GM18499 (cell line): ENCODE results near the gene SNAPC2.

Experiments
- ATAC-seq: cut with Tn5 transposase; IDR thresholded peaks from one replicate; pipeline ENCODE4 v1.9.1; 2021; ENCODE audit warnings: moderate number of reproducible peaks; ENCODE audit not compliant: insufficient read depth, unreplicated experiment

SNAPC2 gene, protein sequence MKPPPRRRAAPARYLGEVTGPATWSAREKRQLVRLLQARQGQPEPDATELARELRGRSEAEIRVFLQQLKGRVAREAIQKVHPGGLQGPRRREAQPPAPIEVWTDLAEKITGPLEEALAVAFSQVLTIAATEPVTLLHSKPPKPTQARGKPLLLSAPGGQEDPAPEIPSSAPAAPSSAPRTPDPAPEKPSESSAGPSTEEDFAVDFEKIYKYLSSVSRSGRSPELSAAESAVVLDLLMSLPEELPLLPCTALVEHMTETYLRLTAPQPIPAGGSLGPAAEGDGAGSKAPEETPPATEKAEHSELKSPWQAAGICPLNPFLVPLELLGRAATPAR

DNA sequence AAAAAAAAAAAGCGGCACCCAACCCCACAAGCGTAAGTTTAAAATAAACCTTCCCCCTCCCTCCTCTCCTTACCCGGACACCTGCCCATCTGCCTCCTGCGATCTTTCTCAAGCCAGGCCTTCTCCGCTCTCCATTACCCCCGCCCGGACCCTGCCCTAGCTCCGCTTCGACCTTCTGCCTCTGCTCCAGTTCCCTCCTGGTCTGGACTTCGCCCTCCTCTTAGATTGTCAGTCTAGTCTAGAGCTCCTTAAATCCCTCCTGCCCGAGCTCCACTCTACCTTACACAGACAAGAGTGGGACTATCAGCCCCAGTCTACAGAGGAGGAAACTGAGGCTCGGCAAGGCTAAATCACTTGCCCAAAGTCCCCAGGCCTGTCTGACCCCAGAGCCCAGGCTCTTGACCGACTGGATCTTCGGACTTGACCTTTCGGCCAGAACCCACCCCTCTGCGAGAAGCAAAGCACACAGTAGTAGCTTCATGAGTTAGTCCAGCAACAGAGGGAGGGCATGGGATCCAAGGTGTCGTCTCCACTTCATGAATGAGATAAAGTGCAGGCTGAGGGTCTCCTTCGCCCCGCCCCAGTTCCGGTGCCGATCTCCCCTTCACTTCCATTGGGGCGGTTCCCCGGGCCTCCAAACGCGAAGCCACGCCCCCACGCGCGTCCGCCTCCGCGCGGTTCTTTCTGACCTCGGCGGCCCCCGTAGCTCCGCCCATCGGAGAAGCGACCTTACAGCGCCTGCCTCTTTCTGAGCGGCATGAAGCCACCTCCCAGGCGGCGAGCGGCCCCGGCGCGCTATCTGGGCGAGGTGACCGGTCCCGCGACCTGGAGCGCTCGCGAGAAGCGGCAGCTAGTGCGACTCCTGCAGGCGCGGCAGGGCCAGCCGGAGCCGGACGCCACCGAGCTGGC, at the start of gene SNAPC2:
SNAPC2 (plus strand) TSS at position 729 of the 909 bp plus-strand sequence; CDS start at position 758, 29 bp downstream.
- peak; percentile 42 for ATAC-seq

DNA sequence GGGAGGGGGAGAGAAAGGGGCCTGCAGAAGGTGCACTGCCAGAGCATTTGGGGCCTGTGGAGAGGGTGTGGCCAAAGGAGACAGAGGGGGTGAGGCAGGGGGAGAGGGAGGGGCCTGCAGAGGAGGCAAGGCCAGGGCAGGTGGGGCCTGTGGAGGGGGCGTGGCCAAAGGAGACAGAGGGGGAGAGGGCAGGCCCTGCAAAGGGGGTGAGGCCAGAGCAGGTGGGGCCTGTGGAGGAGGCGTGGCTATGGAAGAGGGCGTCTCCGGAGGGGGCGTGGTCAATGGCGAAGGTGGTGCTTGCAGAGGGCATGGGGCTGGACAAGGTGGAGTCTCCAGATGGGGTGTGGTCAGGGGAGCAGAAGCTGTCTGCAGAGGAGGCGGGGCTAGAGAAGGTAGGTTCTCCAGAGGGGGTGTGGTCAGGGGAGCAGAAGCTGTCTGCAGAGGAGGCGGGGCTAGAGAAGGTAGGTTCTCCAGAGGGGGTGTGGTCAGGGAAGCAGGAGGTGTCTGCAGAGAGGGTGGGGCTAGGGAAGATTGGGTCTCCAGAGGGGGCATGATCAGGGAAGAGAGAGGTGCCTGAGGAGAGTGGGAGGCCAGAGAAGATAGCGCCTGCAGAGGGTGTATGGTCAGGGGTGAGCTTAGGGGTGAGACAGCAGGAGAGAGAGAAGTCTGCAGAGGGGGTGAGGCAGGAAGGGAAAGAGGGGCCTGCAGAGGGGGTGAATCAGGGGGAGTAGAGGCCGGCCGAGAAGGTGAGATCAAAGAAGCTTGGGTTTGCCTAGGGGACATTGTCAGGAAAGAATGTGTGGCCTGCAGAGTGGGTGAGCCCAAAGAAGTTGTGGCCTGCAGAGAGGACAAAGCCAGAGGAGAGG, 49.3 kb upstream of the SNAPC2 start:
- ATAC-seq, result no peak

DNA sequence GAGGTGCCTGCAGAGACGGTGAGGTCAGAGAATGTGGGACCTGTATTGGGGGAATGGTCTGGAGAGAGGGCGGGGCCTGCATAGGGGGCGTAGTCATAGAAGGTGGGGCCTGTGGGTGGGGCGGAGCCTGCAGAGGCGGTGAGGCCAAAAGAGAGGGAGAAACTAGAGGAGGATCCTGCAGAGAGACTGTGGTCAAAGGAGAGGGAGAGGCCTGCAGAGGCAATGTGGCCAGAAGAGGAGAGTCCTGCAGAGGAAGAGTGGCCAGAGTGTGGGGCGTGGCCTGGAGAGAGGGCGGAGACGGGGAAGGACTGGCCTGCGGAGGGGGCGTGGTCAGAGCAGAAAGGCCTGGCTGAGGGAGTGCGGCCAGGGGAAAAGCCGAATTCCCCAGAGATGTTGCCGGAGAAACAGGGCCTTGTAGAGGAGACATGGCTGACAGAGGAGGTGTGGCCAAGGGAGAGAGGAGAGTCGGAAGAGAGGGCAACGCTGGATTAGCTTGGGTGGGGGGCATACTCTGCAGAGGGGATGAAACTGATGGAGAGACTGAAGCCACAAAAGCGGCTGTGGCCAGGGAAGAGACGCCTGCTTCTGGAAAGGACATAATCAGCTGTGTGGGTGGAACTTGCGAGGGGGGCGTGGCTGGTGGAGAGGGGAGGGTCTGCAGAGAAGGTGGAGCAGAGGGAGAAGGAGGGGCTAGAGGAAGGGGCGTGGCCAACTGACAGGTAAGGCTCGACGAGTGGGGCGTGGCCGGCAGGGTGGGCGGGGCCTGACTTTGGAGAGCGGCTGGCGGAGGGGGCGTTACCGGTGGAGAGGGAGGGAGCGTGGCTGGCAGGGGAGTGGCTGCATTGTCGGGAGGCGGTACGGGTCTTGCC, 48.5 kb upstream of the SNAPC2 start:
- ATAC-seq, result no peak

DNA sequence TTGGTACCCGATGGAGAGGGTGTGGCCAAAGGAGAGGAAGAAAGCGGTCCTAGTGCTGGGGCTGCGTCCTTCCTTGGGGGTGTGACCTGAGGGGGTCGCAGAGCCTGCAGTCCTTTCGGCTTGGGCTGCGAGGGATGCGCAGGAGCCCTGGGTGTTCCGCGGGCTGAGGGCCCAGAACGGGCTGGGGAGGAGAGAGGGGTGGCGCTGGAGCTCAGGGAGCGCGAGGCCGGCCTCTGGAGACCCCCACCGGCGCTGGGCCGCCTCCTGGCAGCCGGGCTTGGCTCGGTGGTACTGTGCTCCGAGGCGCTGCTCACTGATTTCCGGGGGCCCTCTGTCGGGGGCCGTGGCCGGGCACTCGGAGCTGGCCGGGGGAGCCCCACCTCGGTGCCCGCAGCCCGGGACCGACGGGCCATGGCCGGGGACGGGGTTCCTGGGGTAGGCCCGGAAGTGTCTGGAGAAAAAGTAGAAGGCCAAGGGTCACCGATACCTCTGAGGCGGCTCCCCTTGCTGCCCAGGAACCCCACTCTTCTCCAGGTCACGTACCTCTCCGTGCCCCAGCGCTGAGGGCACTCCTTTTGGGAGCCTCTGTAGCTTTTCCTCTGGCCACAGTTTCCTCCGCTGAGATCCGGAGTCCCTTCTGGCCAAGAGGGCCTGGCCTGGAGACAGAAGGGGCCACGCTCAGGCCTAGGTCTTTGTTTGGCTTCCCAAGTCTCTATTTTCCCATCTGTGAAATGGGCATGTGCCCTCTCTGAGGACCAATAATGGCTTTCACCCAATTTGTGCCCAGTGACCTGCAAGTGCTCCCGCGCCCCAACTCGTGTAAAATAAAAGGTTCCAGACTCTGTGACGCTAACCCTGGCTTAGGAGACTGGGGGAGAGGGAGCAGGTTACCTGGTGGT, 47.6 kb upstream of the SNAPC2 start:
- ATAC-seq, result no peak

DNA sequence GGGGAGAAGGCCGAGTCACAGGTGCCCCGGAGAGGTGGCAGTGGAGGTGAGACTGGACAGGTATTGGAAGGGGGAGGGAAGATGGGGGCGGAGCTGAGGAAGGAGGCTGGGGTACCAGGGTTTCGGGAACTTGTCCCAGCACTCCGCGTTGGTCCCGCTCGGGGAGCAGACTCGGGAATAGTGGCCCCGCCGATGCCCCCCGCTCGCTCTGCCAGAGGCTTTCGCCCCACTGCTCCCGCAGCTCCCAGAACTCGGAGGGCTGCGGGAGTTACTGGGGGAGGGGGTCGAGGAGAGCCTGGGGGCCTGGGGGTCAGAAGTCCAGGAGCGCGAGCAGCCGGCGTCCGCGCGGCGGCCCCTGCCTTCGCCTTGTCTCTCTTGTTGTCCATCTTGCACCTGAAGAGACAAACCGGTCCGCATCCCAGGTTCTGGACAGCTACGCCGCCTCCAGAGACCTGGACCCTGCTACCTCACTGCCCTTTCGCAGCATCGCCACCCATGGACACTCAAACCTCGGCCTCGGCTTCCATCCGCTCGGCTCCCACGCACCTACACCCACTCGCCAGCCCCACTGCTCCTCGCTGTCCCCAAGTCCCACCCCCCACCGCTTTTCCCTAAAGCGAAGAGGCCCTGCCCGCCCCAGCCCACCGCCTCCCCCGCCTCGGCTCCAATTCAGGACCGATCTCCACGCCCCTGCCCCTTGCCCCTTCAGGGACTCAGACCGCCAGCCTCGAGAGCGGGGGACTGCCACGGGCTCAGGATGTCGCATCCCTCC, 46.6 kb upstream of the SNAPC2 start:
- ATAC-seq, result no peak

DNA sequence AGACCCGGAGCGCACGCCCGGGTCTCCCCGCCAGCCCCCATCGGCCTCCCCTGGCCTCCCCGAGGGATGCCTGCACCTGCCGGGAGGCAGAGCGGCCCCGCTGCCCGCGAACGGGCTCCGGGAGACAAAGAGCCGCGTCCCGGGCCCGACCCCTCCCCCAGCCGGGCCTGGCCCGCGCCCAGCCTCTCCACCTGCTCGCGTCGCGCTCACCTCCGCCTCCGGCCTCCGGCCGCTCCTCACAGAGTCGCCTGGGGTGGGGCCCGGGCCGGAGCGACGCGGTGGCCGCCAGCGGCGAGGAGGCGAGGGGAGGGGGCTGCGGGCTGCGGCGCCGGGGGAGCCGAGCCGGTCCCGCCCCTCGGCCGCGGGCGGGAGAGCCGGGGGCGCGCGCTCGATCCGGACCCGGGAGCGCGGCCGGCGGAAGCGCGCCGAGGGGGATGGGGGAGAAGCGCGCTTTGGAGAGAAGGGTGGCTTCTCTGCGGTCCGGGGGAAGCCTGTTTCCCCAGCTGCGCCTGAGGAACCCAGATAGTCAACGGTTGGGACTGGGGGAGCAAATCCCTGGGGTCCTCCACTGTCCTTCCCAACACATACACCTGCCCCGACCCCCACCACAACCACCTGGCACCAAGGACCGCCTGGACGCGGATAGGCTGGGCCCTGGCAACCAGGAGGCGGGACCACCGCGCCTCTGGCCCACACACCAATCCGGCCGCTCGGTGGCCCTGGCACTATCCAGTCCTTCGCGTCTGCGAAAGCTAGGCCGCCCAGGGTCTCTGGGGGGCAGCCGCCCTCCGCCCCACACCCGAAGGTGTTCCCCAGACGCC, 45.9 kb upstream of the SNAPC2 start, which contains the start of gene PRR36:
PRR36 (minus strand) TSS at position 315 of the 821 bp plus-strand sequence. CDS start 701 bp downstream, outside the sequence.
- ATAC-seq, result no peak

DNA sequence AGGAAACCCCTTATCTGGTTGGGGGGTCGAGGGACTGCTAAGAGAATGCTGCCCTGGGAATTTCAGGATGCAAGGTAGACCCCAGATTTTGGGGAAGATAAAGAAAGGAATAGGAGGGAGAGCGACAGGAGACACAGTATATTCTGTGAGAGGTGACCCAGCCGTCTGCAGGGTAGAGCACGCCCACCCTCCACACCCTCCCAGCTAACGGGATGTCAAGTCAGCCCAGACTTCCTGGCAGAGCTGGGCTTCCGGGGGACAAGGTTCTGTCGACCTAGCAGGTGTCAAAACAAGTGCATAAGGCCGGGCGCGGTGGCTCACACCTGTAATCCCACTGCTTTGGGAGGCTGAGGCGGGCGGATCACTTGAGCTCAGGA, 45.3 kb upstream of the SNAPC2 start:
- ATAC-seq, result no peak

DNA sequence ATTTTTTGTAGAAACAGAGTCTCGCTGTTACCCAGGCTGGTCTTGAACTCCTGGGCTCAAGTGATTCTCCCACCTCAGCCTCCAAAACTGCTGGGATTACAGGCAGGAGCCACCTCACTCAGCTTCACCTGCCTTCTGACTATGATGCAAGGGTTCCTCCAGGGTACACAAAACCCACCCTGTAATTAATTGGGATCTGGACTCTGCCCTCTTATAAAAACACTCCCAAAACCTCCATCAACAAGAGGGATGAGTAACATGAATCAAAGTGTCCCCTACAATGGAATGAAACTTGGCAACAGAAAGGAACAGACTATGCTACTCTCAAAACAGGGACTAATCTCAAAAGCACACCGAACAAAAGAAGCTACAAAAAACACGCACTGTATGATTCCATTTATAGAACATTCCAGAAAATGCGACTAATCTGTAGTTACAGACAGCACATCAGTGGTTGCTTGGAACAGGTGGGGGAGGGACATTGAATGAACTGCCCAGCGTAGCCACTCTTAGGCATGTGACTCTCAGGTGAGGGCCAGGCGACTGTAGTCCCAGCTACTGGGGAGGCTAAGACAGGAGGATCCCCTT, 42.8 kb upstream of the SNAPC2 start:
- no peak for ATAC-seq

DNA sequence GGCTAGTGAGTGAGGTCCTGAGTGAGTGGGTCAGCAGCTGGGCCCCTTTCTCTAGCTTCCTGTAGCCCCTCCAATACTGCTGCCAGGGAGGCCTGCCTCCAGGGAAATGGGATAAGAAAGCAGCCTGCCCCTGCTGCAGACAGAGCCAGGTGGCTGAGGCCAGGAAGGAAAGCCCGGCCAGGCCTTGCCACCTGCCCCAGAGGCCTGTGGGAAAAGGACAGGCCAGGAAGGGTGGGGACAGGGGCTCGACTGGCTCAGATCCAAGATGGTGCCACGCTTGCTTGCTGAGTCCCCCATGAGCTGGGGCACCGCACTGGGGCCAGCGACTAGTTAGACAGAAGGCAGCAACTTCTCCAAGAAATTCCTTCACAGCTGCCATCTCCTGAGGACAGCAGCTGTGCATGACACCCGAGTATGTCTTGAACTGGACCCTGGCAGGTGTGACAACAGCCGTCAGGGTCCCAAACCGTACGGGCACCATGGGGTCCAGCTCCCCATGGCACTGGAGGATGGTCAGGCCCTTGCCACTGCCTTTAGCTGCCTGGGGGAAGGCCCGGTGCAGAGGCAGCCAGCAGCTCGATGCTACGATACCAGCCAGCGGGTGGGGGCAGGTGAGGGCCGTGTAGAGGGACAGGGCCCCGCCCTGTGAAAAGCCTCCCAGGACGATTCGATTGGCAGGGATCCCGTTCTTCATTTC, 40.9 kb upstream of the SNAPC2 start:
- no peak for ATAC-seq

DNA sequence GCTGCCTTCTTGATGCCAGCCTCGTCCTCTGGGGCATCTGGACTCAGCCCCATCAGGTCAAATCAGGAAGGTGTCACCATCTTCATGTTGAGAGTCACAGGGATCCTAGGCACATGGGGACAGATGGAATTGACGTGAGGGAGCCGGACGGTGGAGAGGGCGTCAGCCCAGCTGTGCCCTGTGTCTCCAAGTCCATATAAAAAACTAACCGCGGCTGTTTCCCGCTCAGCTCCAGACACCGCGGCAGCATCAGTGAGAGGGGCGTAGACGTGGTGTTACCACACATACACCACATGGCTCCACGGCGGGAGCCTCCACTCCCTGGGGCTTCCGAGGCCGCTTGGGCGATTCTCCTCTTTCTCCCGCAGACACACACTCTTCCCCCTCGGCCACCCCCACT, 40.3 kb upstream of the SNAPC2 start:
- ATAC-seq, result no peak

DNA sequence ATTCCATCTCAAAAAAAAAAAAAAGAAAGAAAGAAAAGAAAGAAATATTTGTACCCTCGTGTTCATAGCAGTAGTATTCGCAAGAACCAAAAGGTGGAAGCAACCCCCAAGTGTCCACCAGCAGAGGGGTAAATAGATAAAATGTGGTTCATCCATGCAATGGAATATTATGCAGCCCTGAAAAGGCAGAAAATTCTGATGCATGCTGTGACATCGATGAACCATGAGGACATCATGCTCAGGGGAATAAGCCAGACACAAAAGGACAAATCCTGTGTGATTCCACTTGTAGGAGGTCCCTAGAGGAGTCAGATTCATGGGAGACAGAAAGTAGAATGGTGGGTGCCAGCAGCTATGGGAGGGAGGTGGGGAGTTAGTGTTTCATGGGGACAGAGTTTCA, 38.2 kb upstream of the SNAPC2 start:
- no peak for ATAC-seq

DNA sequence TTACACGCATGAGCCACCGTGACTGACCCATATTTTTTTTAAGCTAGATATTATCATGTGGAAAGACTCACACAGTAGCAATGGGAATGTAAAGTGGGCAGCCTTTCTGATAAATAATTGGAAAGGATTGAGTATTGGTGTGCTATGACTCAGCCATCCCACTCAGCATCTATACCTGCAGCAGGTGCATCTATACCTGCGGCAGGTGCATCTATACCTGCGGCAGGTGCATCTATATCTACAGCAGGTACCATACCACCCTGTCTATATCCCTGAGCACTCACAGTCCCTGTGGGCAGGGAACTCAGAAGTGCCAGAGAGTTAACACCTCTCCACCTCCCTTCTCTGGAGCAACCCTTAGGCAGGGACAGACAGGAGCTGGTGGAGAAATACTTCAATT, 37.0 kb upstream of the SNAPC2 start:
- ATAC-seq, result no peak

DNA sequence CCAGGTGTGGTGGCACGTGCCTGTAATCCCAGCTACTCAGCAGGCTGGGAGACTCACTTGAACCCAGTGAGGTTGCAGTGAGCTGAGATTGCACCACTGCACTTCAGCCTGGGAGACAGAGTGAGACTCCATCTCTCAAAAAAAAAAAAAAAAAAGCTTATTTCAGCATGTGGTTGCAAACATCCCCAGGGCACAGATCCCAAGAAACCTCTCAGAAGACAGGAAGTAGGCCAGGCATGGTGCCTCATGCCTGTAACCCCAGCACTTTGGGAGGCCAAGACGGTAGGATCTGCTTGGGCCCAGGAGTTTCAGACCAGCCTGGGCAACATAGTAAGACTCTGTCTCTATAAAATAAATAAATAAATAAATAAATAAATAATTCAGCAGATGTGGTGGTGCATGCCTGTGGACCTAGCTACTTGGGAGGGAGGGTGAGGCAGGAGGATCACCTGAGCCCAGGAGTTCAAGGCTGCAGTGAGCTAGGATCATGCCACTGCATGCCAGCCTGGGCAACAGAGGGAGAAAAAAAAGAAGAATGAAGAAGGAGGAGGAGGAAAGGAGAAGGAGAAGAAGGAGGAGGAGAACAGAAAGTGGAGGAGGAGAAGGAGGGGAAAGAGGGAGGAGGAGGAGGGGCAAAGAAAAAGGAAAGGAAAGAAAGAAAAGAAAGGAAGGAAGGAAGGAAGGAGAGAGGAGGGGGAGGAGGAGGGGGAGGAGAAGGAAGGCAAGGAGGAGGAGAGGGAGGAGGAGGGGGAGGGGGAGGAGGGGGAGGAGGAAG, 36.2 kb upstream of the SNAPC2 start:
- ATAC-seq, result no peak

DNA sequence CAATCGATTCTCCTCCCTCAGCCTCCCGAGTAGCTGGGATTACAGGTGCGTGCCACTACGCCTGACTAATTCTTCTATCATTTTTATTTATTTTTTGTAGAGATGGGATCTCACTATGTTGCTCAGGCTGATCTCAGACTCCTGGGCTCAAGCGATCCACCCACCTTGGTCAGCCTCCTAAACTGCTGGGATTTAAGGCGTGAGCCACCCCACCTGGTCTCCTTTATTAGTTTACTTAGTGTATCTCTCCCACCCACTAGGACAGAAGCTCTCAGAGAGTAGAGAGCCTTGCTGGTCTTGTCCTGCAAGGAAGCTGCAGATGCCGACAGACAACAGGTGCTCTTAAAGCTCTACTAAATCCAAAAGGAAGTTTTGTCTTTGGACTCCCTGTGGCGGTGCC, 34.3 kb upstream of the SNAPC2 start:
- no peak for ATAC-seq

DNA sequence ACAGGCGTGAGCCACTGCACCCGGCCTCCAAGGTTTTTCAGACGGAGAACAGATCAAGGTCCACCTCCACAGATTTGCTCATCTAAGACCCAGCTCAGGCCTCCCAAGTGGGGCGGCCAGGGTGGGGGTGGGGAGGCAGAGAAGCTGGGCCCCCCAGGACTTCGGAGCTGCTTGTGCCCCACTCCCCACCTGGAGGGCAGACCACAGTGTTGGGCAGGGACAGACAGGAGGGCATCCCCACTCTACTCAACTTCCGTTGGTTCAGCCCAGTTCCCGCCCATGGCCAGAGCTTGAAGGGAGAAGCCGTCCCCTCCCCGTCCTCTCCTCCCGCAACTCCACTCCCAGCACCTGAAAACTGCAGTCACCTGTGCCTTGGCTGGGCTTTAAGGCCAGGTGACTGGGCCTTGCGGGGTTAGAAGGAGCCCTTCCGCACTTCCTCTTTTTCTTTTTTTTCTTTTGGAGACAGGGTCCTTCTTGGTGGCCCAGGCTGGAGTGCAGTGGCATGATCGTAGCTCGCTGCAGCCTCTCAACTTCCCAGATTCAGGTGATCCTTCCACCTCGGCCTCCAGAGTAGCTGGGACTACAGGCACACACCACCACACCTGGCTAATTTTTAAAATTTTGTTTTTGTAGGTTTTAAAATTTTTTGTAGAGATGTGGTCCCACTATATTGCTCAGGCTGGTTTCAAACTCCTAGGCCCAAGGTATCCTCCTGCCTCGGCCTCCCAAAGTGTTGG, 32.6 kb upstream of the SNAPC2 start:
- no peak for ATAC-seq
